ENCODE measurements around the gene NPPB.
A peak's percentile ranks its signal among the peaks of the same experiment; 100 is the strongest.

The NPPB gene

GRCh38 chr1:11875094-11875493 is 16.3 kb upstream of the NPPB start:
- Histone ChIP-seq H3K27ac (ENCODE audit: low read depth, low read length) (no peak overlapping the region), H3K56ac (ENCODE audit: low read length) (no peak overlapping the region), H4K8ac (ENCODE audit: low read depth, low read length) (no peak overlapping the region), H3K23ac (ENCODE audit: low read length) (no peak overlapping the region), H3K27me3 (ENCODE audit: insufficient read depth, low read length, poor library complexity) (no peaks in the 10 kb centered on the region), H3K18ac (ENCODE audit: low read length) (no peak overlapping the region), H3K79me1 (ENCODE audit: low read length) (no peaks in the 10 kb centered on the region), H2AK5ac (ENCODE audit: low read length) (no peak overlapping the region), H3K79me2 (ENCODE audit: control insufficient read depth, insufficient read depth, low read length) (no peaks in the 10 kb centered on the region), H4K5ac (ENCODE audit: low read length) (no peak overlapping the region), H3K4me3 (ENCODE audit: low read length) (no peak overlapping the region), H3K9ac (ENCODE audit: low read length) (no peak overlapping the region), H2BK120ac (ENCODE audit: low read depth, low read length) (no peak overlapping the region), H3K4ac (ENCODE audit: low read depth, low read length) (no peak overlapping the region), H3K4me1 (ENCODE audit: control insufficient read depth, low read depth, low read length) (peaks cover 2% of the 10 kb centered on the region), H3K36me3 (ENCODE audit: control insufficient read depth, insufficient read depth, low read length) (no peaks in the 10 kb centered on the region), H2BK5ac (ENCODE audit: low read length) (no peak overlapping the region), H3K4me2 (ENCODE audit: low read length) (no peak overlapping the region), H2BK15ac (replicated peaks; ENCODE audit: low read depth) (no peak overlapping the region)
- WGBS (ENCODE audit: extremely low coverage, insufficient coverage, low lambda C conversion rate): no CpG with 5 or more reads among the region's 10 CpGs
- DNase-seq: no peak

GRCh38 chr1:11874624-11875023 is 15.9 kb upstream of the NPPB start:
- H3K27ac ChIP-seq (ENCODE audit: low read depth, low read length): no peak overlapping the region
- no peak overlapping the region for H4K8ac ChIP-seq (ENCODE audit: low read depth, low read length)
- H3K36me3 ChIP-seq (ENCODE audit: control insufficient read depth, insufficient read depth, low read length): no peaks in the 10 kb centered on the region
- H4K5ac ChIP-seq (ENCODE audit: low read length): no peak overlapping the region
- H3K9ac ChIP-seq (ENCODE audit: low read length): no peak overlapping the region
- H3K4ac ChIP-seq (ENCODE audit: low read depth, low read length): no peak overlapping the region
- no peak overlapping the region for H3K18ac ChIP-seq (ENCODE audit: low read length)
- no CpG with 5 or more reads among the region's 6 CpGs for WGBS (ENCODE audit: extremely low coverage, insufficient coverage, low lambda C conversion rate)
- H3K4me1 ChIP-seq (ENCODE audit: control insufficient read depth, low read depth, low read length): peaks cover 2% of the 10 kb centered on the region
- no peak for DNase-seq
- H3K79me1 ChIP-seq (ENCODE audit: low read length): no peaks in the 10 kb centered on the region
- peak overlapping the region; percentile 16 for H2AK5ac ChIP-seq (ENCODE audit: low read length)
- no peak overlapping the region for H2BK5ac ChIP-seq (ENCODE audit: low read length)
- H3K23ac ChIP-seq (ENCODE audit: low read length): no peak overlapping the region
- H3K4me3 ChIP-seq (ENCODE audit: low read length): no peak overlapping the region
- H2BK120ac ChIP-seq (ENCODE audit: low read depth, low read length): no peak overlapping the region
- H3K4me2 ChIP-seq (ENCODE audit: low read length): no peak overlapping the region
- no peaks in the 10 kb centered on the region for H3K27me3 ChIP-seq (ENCODE audit: insufficient read depth, low read length, poor library complexity)
- no peak overlapping the region for H3K56ac ChIP-seq (ENCODE audit: low read length)
- H2BK15ac ChIP-seq (replicated peaks; ENCODE audit: low read depth): no peak overlapping the region
- no peaks in the 10 kb centered on the region for H3K79me2 ChIP-seq (ENCODE audit: control insufficient read depth, insufficient read depth, low read length)

GRCh38 chr1:11874258-11874562 is 15.5 kb upstream of the NPPB start:
- no peak overlapping the region for H2BK120ac ChIP-seq (ENCODE audit: low read depth, low read length)
- no peaks in the 10 kb centered on the region for H3K79me2 ChIP-seq (ENCODE audit: control insufficient read depth, insufficient read depth, low read length)
- H3K4me3 ChIP-seq (ENCODE audit: low read length): no peak overlapping the region
- H3K27me3 ChIP-seq (ENCODE audit: insufficient read depth, low read length, poor library complexity): no peaks in the 10 kb centered on the region
- H2BK15ac ChIP-seq (replicated peaks; ENCODE audit: low read depth): no peak overlapping the region
- no peak for DNase-seq
- H2AK5ac ChIP-seq (ENCODE audit: low read length): no peak overlapping the region
- H4K8ac ChIP-seq (ENCODE audit: low read depth, low read length): no peak overlapping the region
- H3K36me3 ChIP-seq (ENCODE audit: control insufficient read depth, insufficient read depth, low read length): no peaks in the 10 kb centered on the region
- H3K23ac ChIP-seq (ENCODE audit: low read length): no peak overlapping the region
- no peak overlapping the region for H4K5ac ChIP-seq (ENCODE audit: low read length)
- H3K79me1 ChIP-seq (ENCODE audit: low read length): no peaks in the 10 kb centered on the region
- no peak overlapping the region for H3K18ac ChIP-seq (ENCODE audit: low read length)
- no peak overlapping the region for H3K27ac ChIP-seq (ENCODE audit: low read depth, low read length)
- H3K4me2 ChIP-seq (ENCODE audit: low read length): no peak overlapping the region
- no peak overlapping the region for H3K56ac ChIP-seq (ENCODE audit: low read length)
- no peak overlapping the region for H2BK5ac ChIP-seq (ENCODE audit: low read length)
- H3K4ac ChIP-seq (ENCODE audit: low read depth, low read length): no peak overlapping the region
- peaks cover 2% of the 10 kb centered on the region for H3K4me1 ChIP-seq (ENCODE audit: control insufficient read depth, low read depth, low read length)
- H3K9ac ChIP-seq (ENCODE audit: low read length): no peak overlapping the region
- WGBS (ENCODE audit: extremely low coverage, insufficient coverage, low lambda C conversion rate): no CpG with 5 or more reads among the region's 10 CpGs

- Histone ChIP-seq H3K4me1 (ENCODE audit: control insufficient read depth, low read depth, low read length) (peaks cover 2% of the 10 kb centered on the region), H4K5ac (ENCODE audit: low read length) (no peak overlapping the region), H3K4me3 (ENCODE audit: low read length) (no peak overlapping the region), H3K4me2 (ENCODE audit: low read length) (no peak overlapping the region), H4K8ac (ENCODE audit: low read depth, low read length) (no peak overlapping the region), H3K27ac (ENCODE audit: low read depth, low read length) (no peak overlapping the region), H3K79me1 (ENCODE audit: low read length) (no peaks in the 10 kb centered on the region), H2AK5ac (ENCODE audit: low read length) (no peak overlapping the region), H3K79me2 (ENCODE audit: control insufficient read depth, insufficient read depth, low read length) (no peaks in the 10 kb centered on the region), H3K56ac (ENCODE audit: low read length) (no peak overlapping the region), H3K18ac (ENCODE audit: low read length) (no peak overlapping the region), H3K36me3 (ENCODE audit: control insufficient read depth, insufficient read depth, low read length) (no peaks in the 10 kb centered on the region), H2BK15ac (replicated peaks; ENCODE audit: low read depth) (no peak overlapping the region), H2BK120ac (ENCODE audit: low read depth, low read length) (no peak overlapping the region), H3K23ac (ENCODE audit: low read length) (no peak overlapping the region), H3K9ac (ENCODE audit: low read length) (no peak overlapping the region), H2BK5ac (ENCODE audit: low read length) (no peak overlapping the region), H3K4ac (ENCODE audit: low read depth, low read length) (no peak overlapping the region), H3K27me3 (ENCODE audit: insufficient read depth, low read length, poor library complexity) (no peaks in the 10 kb centered on the region)
- peak; percentile 70 for DNase-seq
- no CpG with 5 or more reads among the region's 14 CpGs for WGBS (ENCODE audit: extremely low coverage, insufficient coverage, low lambda C conversion rate)
Measured at GRCh38 chr1:11873395-11874257, 14.9 kb upstream of the NPPB start.

GRCh38 chr1:11872545-11872944 is 13.8 kb upstream of the NPPB start:
- no CpG with 5 or more reads among the region's 7 CpGs for WGBS (ENCODE audit: extremely low coverage, insufficient coverage, low lambda C conversion rate)
- no peak overlapping the region for H2AK5ac ChIP-seq (ENCODE audit: low read length)
- no peak overlapping the region for H3K56ac ChIP-seq (ENCODE audit: low read length)
- H4K8ac ChIP-seq (ENCODE audit: low read depth, low read length): no peak overlapping the region
- peaks cover 2% of the 10 kb centered on the region for H3K4me1 ChIP-seq (ENCODE audit: control insufficient read depth, low read depth, low read length)
- H3K36me3 ChIP-seq (ENCODE audit: control insufficient read depth, insufficient read depth, low read length): no peaks in the 10 kb centered on the region
- H3K79me1 ChIP-seq (ENCODE audit: low read length): no peaks in the 10 kb centered on the region
- H3K9ac ChIP-seq (ENCODE audit: low read length): no peak overlapping the region
- no peak overlapping the region for H2BK5ac ChIP-seq (ENCODE audit: low read length)
- no peak overlapping the region for H3K18ac ChIP-seq (ENCODE audit: low read length)
- H3K27me3 ChIP-seq (ENCODE audit: insufficient read depth, low read length, poor library complexity): no peaks in the 10 kb centered on the region
- no peak overlapping the region for H3K4ac ChIP-seq (ENCODE audit: low read depth, low read length)
- no peak overlapping the region for H3K4me2 ChIP-seq (ENCODE audit: low read length)
- no peak overlapping the region for H3K27ac ChIP-seq (ENCODE audit: low read depth, low read length)
- no peaks in the 10 kb centered on the region for H3K79me2 ChIP-seq (ENCODE audit: control insufficient read depth, insufficient read depth, low read length)
- H4K5ac ChIP-seq (ENCODE audit: low read length): no peak overlapping the region
- DNase-seq: no peak
- H3K23ac ChIP-seq (ENCODE audit: low read length): no peak overlapping the region
- no peak overlapping the region for H2BK15ac ChIP-seq (replicated peaks; ENCODE audit: low read depth)
- H2BK120ac ChIP-seq (ENCODE audit: low read depth, low read length): no peak overlapping the region
- H3K4me3 ChIP-seq (ENCODE audit: low read length): no peak overlapping the region

GRCh38 chr1:11869650-11870207 is 11.0 kb upstream of the NPPB start:
- H2AK5ac ChIP-seq (ENCODE audit: low read length): no peak overlapping the region
- no peak overlapping the region for H4K5ac ChIP-seq (ENCODE audit: low read length)

More at GRCh38 chr1:11869650-11870207, 11.0 kb upstream of the NPPB start:
- Histone ChIP-seq H3K4ac (ENCODE audit: low read depth, low read length) (no peak overlapping the region), H3K79me2 (ENCODE audit: control insufficient read depth, insufficient read depth, low read length) (no peaks in the 10 kb centered on the region), H2BK120ac (ENCODE audit: low read depth, low read length) (no peak overlapping the region), H3K27ac (ENCODE audit: low read depth, low read length) (no peak overlapping the region), H3K36me3 (ENCODE audit: control insufficient read depth, insufficient read depth, low read length) (no peaks in the 10 kb centered on the region), H3K4me3 (ENCODE audit: low read length) (no peak overlapping the region), H4K8ac (ENCODE audit: low read depth, low read length) (no peak overlapping the region), H3K9ac (ENCODE audit: low read length) (no peak overlapping the region), H2BK15ac (replicated peaks; ENCODE audit: low read depth) (no peak overlapping the region), H3K18ac (ENCODE audit: low read length) (no peak overlapping the region), H2BK5ac (ENCODE audit: low read length) (no peak overlapping the region), H3K27me3 (ENCODE audit: insufficient read depth, low read length, poor library complexity) (no peaks in the 10 kb centered on the region), H3K56ac (ENCODE audit: low read length) (no peak overlapping the region), H3K79me1 (ENCODE audit: low read length) (no peaks in the 10 kb centered on the region), H3K4me2 (ENCODE audit: low read length) (no peak overlapping the region), H3K4me1 (ENCODE audit: control insufficient read depth, low read depth, low read length) (no peaks in the 10 kb centered on the region), H3K23ac (ENCODE audit: low read length) (no peak overlapping the region)
- WGBS (ENCODE audit: extremely low coverage, insufficient coverage, low lambda C conversion rate): no CpG with 5 or more reads among the region's 5 CpGs
- no peak for DNase-seq
